Ascending aorta (tissue), 2 donors: ENCODE results near the gene PPP4R1. TPM values are rescaled to one million over a fixed set of nuclear protein-coding genes. Genes with fewer than 3 reads are reported as not detected.

Experiments
- DNase-seq, 2 donors: peaks; one replicate each; pipeline ENCODE4 v3.0.0-alpha.2; 2019; ENCODE audit warnings: low spot score in 2 of 2
- H3K27ac ChIP-seq, 2 donors: fragments of 200-600 bp; sonication (generic); one replicate each; pipeline ENCODE4 v1.5.1; 2016 to 2017; ENCODE audit warnings: mild to moderate bottlenecking in 1 of 2
- H3K27me3 ChIP-seq: fragments of 200-600 bp; sonication (generic); one replicate; pipeline ENCODE4 v1.5.1; 2017
- H3K36me3 ChIP-seq, 2 donors: fragments of 200-600 bp; sonication (generic); one replicate each; pipeline ENCODE4 v1.5.1; 2016
- H3K4me1 ChIP-seq, 2 donors: fragments of 200-600 bp; sonication (generic); one replicate each; pipeline ENCODE4 v1.5.1; 2016 to 2017; ENCODE audit warnings: mild to moderate bottlenecking in 1 of 2
- H3K4me3 ChIP-seq, 2 donors: fragments of 200-600 bp; sonication (generic); one replicate each; pipeline ENCODE4 v1.5.1; 2016 to 2017; ENCODE audit warnings: mild to moderate bottlenecking in 1 of 2
- H3K9me3 ChIP-seq, 2 donors: fragments of 200-600 bp; sonication (generic); one replicate each; pipeline ENCODE4 v1.5.1; 2016
- intact Hi-C: fragments of 100-400 bp; cut with DNase I; formaldehyde crosslinking; loops from one replicate; pipeline ENCODE4 v1.15.1; 2023
- total RNA-seq: library from RNA; depleted of rRNA; stranded (reverse); fragments of >200 nt; gene quantifications from one replicate; pipeline ENCODE4 v1.1.0, GENCODE V29; 2016
- TF ChIP-seq, protein P1 (sequence below), 3 experiments: fragments of 200-600 bp in 2 of 3; fragments of 450-650 bp in 1 of 3; sonication (generic) in 2 of 3; IDR thresholded peaks; one replicate each; pipeline ENCODE4 v1.5.1; 2016 to 2019; ENCODE audit warnings: antibody characterized with exemption in 3 of 3, mild to moderate bottlenecking in 1 of 3, moderate library complexity in 1 of 3

The PPP4R1 gene
- total RNA-seq, 1 donor from 2014 or later: 34.4 TPM

DNA sequence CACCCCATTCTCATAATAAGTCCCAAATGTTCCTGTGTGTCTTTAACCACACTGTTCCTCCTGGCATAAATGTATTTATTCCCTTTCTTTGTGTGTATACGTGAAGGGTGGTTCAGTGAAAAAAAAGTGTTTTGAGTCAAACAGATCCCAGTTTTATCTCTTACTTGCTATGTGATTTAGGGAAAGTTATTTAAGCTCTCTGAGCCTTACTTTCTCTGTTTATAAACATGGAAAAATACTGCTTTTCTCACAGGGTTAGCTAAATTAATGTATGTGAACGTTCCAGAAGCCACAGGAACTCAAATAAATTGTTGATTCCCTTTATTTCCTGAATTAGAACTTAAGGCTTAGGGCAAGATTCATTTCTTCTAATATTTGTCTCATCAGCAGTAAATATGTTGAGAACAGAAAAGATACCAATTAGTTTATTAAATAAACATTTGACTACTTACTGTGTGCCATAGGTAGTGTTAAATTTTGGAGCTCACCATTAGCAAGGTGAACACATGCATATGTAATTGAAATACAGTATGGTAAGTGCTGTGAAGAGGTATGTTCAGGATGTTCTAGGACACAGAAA, 105.8 kb downstream of the PPP4R1 start:
- H3K27ac ChIP-seq: no peak overlapping the region
- no peaks in the 10 kb centered on the region for H3K27me3 ChIP-seq
- intact Hi-C loops: no loop called here
- no peak overlapping the region for H3K4me3 ChIP-seq
- no peak for DNase-seq
- peaks cover 0 to 1% of the 10 kb centered on the region in 2 donors for H3K9me3 ChIP-seq
- TF ChIP-seq, protein P1, sequence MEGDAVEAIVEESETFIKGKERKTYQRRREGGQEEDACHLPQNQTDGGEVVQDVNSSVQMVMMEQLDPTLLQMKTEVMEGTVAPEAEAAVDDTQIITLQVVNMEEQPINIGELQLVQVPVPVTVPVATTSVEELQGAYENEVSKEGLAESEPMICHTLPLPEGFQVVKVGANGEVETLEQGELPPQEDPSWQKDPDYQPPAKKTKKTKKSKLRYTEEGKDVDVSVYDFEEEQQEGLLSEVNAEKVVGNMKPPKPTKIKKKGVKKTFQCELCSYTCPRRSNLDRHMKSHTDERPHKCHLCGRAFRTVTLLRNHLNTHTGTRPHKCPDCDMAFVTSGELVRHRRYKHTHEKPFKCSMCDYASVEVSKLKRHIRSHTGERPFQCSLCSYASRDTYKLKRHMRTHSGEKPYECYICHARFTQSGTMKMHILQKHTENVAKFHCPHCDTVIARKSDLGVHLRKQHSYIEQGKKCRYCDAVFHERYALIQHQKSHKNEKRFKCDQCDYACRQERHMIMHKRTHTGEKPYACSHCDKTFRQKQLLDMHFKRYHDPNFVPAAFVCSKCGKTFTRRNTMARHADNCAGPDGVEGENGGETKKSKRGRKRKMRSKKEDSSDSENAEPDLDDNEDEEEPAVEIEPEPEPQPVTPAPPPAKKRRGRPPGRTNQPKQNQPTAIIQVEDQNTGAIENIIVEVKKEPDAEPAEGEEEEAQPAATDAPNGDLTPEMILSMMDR (IDR thresholded peaks at IDR 0.05): no peak
- peaks cover 0 to 9% of the 10 kb centered on the region in 2 donors for H3K36me3 ChIP-seq
- no peaks in the 10 kb centered on the region for H3K4me1 ChIP-seq

- Histone ChIP-seq H3K4me3 (no peak overlapping the region), H3K36me3 (no peaks in the 10 kb centered on the region), H3K27me3 (no peaks in the 10 kb centered on the region), H3K4me1 (no peaks in the 10 kb centered on the region), H3K27ac (no peak overlapping the region), H3K9me3 (peaks cover 0 to 8% of the 10 kb centered on the region in 2 donors)
- DNase-seq: no peak
- intact Hi-C loops: no loop called here
- TF ChIP-seq, protein P1 (IDR thresholded peaks at IDR 0.05): no peak
Observed at GRCh38 chr18:9507565-9508088, 106.7 kb downstream of the PPP4R1 start.

- Histone ChIP-seq H3K36me3 (no peaks in the 10 kb centered on the region), H3K4me3 (no peak overlapping the region), H3K4me1 (no peaks in the 10 kb centered on the region), H3K27me3 (no peaks in the 10 kb centered on the region), H3K27ac (no peak overlapping the region), H3K9me3 (peaks cover 0 to 11% of the 10 kb centered on the region in 2 donors)
- no peak for DNase-seq
- intact Hi-C loops: no loop called here
- TF ChIP-seq, protein P1 (IDR thresholded peaks at IDR 0.05): no peak
Observed at GRCh38 chr18:9506046-9506792, 108.1 kb downstream of the PPP4R1 start.

Other genes with a start within 250 kb of the PPP4R1 start
- 67.2 TPM for gene RALBP1, start 139.0 kb downstream of the PPP4R1 start, total RNA-seq
- 36.8 TPM for gene RAB31, start 93.7 kb upstream of the PPP4R1 start, total RNA-seq